ENCODE data around the gene TRAPPC14.

DNA sequence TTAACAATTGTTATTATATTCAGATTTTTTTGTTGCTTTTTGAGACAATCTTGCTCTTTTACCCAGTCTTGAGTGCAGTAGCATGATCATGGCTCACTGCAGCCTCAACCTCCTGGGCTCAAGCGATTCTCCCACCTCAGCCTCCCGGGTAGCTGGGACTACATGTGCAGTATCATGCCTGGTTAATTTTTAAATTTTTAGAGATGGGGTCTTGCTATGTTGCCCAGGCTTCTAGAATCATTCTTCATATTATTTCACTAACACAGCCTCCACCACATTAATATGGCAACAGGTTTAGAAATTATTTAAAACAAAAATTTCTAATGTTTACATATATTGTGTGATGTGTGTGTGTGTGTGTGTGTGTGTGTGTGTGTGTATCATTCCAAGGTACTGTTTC is 11.2 kb downstream of the TRAPPC14 start:
- no peak for TF ChIP-seq YY1 (IDR thresholded peaks at IDR 0.05; ENCODE audit: insufficient read depth, insufficient read length)
- TF ChIP-seq ZNF274 (IDR thresholded peaks at IDR 0.05; ENCODE audit: low read depth, low read length): no peak
- TF ChIP-seq SUZ12 (IDR thresholded peaks at IDR 0.05; ENCODE audit: extremely low read depth, insufficient read depth, insufficient read length): no peak
